ENCODE results near the gene JUND.

Gene JUND

DNA sequence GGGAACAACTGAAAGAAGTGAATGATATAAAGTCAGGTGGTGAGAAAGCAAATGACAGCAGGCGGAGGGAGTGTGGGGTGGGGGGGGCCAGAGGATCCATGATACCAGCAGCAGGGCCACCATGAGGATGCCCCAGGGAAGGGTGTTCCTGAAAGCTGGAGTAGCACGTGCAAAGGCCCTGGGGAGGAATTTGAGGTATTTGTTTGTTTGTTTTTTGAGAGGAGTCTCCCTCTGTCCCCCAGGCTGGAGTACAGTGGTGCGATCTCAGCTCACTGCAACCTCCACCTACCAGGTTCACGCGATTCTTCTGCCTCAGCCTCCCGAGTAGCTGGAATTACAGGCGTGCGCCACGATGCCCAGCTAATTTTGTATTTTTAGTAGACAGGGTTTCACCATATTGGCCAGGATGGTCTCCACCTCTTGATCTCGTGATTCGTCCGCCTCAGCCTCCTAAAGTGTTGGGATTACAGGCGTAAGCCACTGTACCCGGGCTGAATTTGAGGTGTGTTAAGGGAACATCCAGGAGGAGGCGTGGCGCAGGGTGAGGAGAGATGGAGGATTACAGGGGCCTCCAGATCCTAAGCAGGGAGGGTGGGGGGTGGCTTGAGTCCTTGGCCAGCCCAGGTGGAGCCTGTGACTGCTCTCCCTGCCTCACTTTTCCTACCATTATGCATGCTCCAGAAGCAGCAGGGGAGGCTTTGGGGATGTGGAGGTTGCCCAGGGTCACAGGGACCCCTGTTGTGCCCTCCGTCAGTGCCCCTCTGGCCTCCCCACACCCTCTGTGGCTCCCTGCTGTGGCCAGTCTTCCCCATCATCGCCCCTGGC is 12.4 kb upstream of the JUND start:
- Mint-ChIP-seq H3K36me3 (ENCODE audit: low read depth) (no peaks in the 10 kb centered on the region), H3K27ac (peak overlapping the region; percentile 94 to 99 (median 95)), H3K27me3 (ENCODE audit: low read depth) (no peaks in the 10 kb centered on the region), H3K9me3 (no peaks in the 10 kb centered on the region), H3K4me1 (peaks cover 28% of the 10 kb centered on the region), H3K4me3 (peak overlapping the region; percentile 67 to 94 (median 92))
- TF ChIP-seq, protein P1, sequence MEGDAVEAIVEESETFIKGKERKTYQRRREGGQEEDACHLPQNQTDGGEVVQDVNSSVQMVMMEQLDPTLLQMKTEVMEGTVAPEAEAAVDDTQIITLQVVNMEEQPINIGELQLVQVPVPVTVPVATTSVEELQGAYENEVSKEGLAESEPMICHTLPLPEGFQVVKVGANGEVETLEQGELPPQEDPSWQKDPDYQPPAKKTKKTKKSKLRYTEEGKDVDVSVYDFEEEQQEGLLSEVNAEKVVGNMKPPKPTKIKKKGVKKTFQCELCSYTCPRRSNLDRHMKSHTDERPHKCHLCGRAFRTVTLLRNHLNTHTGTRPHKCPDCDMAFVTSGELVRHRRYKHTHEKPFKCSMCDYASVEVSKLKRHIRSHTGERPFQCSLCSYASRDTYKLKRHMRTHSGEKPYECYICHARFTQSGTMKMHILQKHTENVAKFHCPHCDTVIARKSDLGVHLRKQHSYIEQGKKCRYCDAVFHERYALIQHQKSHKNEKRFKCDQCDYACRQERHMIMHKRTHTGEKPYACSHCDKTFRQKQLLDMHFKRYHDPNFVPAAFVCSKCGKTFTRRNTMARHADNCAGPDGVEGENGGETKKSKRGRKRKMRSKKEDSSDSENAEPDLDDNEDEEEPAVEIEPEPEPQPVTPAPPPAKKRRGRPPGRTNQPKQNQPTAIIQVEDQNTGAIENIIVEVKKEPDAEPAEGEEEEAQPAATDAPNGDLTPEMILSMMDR (IDR thresholded peaks at IDR 0.05; ENCODE audit: unreplicated experiment in 3 of 3) = no peak

DNA sequence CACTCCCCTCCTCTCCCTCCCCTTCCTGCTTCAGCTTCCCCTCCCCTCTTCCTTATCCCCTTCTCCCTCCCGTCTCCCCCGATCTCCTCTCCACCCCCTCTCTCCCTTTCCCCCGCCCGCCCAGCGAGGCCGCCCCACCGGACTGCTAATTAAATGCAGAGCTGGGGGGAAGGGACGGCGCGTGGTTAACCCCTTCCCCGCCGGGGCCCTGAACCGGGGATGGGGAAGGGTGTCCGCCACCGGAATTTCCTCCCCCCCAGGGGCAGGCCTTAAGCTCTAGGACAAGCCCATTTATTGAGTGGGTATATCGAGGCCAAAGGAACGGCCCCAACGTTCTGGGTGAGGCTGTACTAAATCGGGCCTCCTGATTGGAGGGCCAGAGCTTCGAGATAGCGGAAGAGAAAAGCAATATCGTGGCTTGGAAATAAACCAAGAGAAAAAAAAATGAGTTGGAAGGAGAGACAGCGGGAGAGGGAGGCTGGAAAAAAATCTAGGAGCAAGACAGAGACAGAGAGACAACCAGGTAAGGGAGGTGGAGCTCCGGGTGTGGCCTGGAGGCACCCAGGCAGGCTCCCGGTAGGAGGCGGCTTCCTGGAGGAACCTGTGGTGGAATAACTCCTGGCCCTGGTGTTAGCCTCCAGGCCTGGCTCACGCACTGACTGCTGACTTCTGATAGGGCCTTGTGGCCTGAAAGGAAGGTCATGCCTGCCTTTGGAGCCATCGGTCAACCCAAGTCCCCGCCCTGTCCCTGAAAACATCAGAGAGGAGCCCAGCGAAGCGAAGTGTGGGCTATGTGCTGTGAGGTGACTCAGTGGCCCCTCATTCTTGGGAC is 11.6 kb upstream of the JUND start:
- H3K27me3 Mint-ChIP-seq (ENCODE audit: low read depth) = no peaks in the 10 kb centered on the region
- H3K4me1 Mint-ChIP-seq = peaks cover 32% of the 10 kb centered on the region
- H3K36me3 Mint-ChIP-seq (ENCODE audit: low read depth) = no peaks in the 10 kb centered on the region
- TF ChIP-seq, protein P1 (IDR thresholded peaks at IDR 0.05; ENCODE audit: unreplicated experiment in 3 of 3) = no peak
- peak overlapping the region; percentile 84 to 94 (median 92) for H3K4me3 Mint-ChIP-seq
- peak overlapping the region; percentile 94 to 99 (median 95) for H3K27ac Mint-ChIP-seq
- H3K9me3 Mint-ChIP-seq = no peaks in the 10 kb centered on the region

DNA sequence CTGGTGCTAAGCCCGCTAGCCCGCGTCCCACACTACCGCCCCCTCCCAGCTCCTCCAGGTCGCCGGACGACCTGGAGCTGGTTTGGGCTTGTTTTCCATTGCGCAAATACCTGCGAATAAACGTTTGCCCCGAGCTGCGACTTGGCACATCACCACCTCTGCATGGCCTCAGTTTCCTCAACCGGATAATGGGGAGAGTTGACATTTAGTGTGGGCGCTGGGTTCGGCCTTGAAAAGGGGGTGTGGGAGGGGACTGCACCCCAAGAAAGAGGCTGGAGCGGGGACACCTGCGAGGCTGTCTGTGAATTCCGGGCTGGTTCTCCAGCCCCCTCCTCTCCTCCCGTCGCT is 11.0 kb upstream of the JUND start:
- Mint-ChIP-seq H3K27me3 (ENCODE audit: low read depth) (no peaks in the 10 kb centered on the region), H3K9me3 (no peaks in the 10 kb centered on the region), H3K4me3 (peak overlapping the region; percentile 84 to 94 (median 92)), H3K36me3 (ENCODE audit: low read depth) (no peaks in the 10 kb centered on the region), H3K27ac (peak overlapping the region; percentile 94 to 99 (median 95)), H3K4me1 (peaks cover 33% of the 10 kb centered on the region)
- TF ChIP-seq, protein P1 (IDR thresholded peaks at IDR 0.05; ENCODE audit: unreplicated experiment in 3 of 3) = no peak

DNA sequence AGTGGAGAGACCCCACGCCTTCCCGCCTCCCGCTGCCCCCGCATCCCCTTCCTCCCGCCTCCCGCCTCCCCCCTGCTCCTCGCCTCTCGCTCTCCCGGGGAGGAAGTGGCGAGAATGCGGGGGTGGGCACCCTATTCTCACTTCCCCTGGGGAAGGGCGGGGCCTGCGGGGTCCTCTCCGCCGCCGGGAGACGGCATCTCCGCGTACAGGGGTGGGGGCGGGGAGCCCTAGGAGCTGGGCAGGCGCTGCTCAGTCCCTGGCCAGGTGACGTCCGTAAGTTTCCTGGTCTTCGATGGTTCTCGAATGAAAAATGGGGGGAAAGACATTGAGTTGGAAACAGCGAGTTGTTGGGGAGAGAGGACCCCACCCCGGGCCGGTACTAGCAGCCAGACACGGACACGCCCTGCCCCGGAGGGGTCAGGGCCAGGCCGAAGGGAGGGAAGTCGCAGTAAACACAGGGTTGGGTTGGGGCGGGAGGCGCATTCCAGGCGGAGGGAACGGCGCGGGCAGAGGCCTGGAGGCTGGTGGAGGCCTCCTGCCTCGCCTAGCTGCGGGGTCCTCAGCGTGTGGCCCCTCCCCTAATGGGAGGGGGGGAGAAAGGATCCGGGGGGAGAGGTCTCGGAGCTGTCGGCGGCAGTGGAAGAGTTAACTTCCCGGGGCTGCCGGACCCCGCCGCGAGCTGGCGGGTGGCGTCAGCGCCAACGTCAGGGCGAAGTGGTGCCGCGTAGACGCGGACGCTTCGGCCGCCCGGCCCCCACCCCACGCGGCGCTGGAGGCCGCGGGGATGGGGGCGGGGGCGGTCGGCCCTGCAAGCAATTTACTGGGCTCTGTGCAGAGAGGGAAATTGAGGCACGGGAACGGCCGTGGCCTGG is 10.4 kb upstream of the JUND start:
- peak overlapping the region; percentile 84 to 94 (median 92) for H3K4me3 Mint-ChIP-seq
- TF ChIP-seq, protein P1 (IDR thresholded peaks at IDR 0.05; ENCODE audit: unreplicated experiment in 3 of 3) = no peak
- H3K36me3 Mint-ChIP-seq (ENCODE audit: low read depth) = no peaks in the 10 kb centered on the region
- peak overlapping the region; percentile 94 to 99 (median 95) for H3K27ac Mint-ChIP-seq
- H3K9me3 Mint-ChIP-seq = no peaks in the 10 kb centered on the region
- peaks cover 39% of the 10 kb centered on the region for H3K4me1 Mint-ChIP-seq
- H3K27me3 Mint-ChIP-seq (ENCODE audit: low read depth) = no peaks in the 10 kb centered on the region

DNA sequence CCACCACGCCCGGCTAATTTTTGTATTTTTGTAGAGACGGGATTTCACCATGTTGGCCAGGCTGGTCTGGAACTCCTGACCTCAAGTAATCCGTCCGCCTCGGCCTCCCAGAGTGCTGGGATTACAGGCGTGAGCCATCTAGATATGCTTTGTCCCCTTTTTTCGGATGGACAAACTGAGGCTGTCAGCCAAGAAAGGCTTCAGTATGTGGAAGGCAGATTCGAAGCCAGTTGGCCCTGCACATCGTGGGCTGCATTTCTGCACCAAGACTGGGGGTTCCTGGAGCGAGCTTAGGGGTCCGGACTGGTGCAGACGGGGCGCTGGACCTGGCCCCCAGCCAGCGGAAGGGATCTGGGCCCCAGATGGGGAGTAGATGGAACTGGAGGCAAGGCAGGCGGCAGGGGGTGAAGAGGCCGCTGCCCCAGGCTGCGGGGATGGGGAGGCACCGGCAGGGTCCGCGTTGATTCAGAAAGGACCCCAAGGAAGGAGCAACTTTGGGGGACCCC is 9.7 kb upstream of the JUND start:
- Mint-ChIP-seq H3K4me3 (peak overlapping the region; percentile 84 to 94 (median 92)), H3K9me3 (no peaks in the 10 kb centered on the region)

More for the DNA sequence above, 9.7 kb upstream of the JUND start:
- no peaks in the 10 kb centered on the region for H3K27me3 Mint-ChIP-seq (ENCODE audit: low read depth)
- H3K27ac Mint-ChIP-seq = peak overlapping the region; percentile 94 to 99 (median 95)
- H3K36me3 Mint-ChIP-seq (ENCODE audit: low read depth) = no peaks in the 10 kb centered on the region
- TF ChIP-seq, protein P1 (IDR thresholded peaks at IDR 0.05; ENCODE audit: unreplicated experiment in 3 of 3) = no peak
- H3K4me1 Mint-ChIP-seq = peaks cover 46% of the 10 kb centered on the region

Data from nephron (organoid).